A673 (cell line): ENCODE measurements around the gene FASTKD3.

Experiments
- CTCF ChIP-seq: fragments of 300-800, 200-600 bp; sonication (generic); conservative IDR thresholded peaks from 2 replicates; pipeline ENCODE4 v1.5.1; 2017; ENCODE audit warnings: low read depth, mild to moderate bottlenecking, antibody characterized with exemption, low read length, moderate library complexity, mixed read lengths
- EZH2 ChIP-seq: fragments of 200-600 bp; sonication (generic); IDR thresholded peaks from 2 replicates; pipeline ENCODE4 v1.6.1; 2017; ENCODE audit warnings: borderline replicate concordance, low read depth, mild to moderate bottlenecking, mixed read lengths, antibody characterized with exemption, low read length; ENCODE audit not compliant: poor library complexity, severe bottlenecking

GRCh38 chr5:7824995-7825394 lies 43.8 kb downstream of the FASTKD3 start:
- no peak for TF ChIP-seq CTCF
- TF ChIP-seq EZH2: no peak
